SK-N-SH (cell line): Measurements from ENCODE around the gene CPT1B. TPM values are rescaled to one million over a fixed set of nuclear protein-coding genes. Genes with fewer than 3 reads are reported as not detected.

ENCODE experiments used
- CTCF ChIA-PET: fragments of 300-600, 350-600 bp; formaldehyde crosslinking; extraction: SDS; loops from one replicate; lab custom pipeline; 2021; lab: Yijun Ruan, JAX
- POLR2A ChIA-PET: fragments of 350-600 bp; sonication (Branson Sonifier 250); formaldehyde crosslinking; extraction: SDS; loops from one replicate; lab custom pipeline; 2020; ENCODE audit warnings: antibody characterized with exemption, inconsistent platforms; lab: Yijun Ruan, JAX
- DNase-seq: peaks from one replicate; pipeline ENCODE4 v3.0.0; 2012
- H2AFZ ChIP-seq: fragments of 200-600 bp; sonication (generic); 2 replicates; pipeline ENCODE4 v1.8.1; 2016; ENCODE audit warnings: antibody characterized with exemption, mild to moderate bottlenecking, low read depth
- H3F3A ChIP-seq: fragments of 200-600 bp; sonication (generic); replicated peaks from 2 replicates; pipeline ENCODE3; 2016; ENCODE audit warnings: antibody characterized with exemption, mild to moderate bottlenecking; ENCODE audit not compliant: insufficient read depth
- H3K27ac ChIP-seq, 2 experiments: fragments of 200-500 bp in 1 of 2; fragments of 200-600 bp in 1 of 2; sonication (Bioruptor generic) in 1 of 2; sonication (generic), shearing (Covaris generic) in 1 of 2; 2 replicates each; pipeline versions ENCODE4 v1.5.1 to v1.6.1; 2014 to 2016; ENCODE audit warnings: low read depth in 2 of 2, inconsistent platforms in 1 of 2, low read length in 1 of 2, mild to moderate bottlenecking in 1 of 2, mixed read lengths in 1 of 2
- H3K27me3 ChIP-seq: fragments of 200-600 bp; sonication (generic), shearing (Covaris generic); 2 replicates; pipeline ENCODE4 v1.6.1; 2016; ENCODE audit warnings: mixed run types; ENCODE audit not compliant: insufficient read depth
- H3K36me3 ChIP-seq, 2 experiments: fragments of 200-500 bp in 1 of 2; fragments of 200-600 bp in 1 of 2; sonication (Bioruptor generic) in 1 of 2; sonication (generic) in 1 of 2; replicated peaks in 1 of 2; 2 replicates each; pipeline versions ENCODE3 to v1.5.1; 2014 to 2016; ENCODE audit warnings: low read length in 1 of 2, mild to moderate bottlenecking in 1 of 2; ENCODE audit not compliant: insufficient read depth in 2 of 2, control insufficient read depth in 1 of 2
- H3K4me1 ChIP-seq, 2 experiments: fragments of 200-500 bp in 1 of 2; fragments of 200-600 bp in 1 of 2; sonication (Bioruptor generic) in 1 of 2; sonication (generic), shearing (Covaris generic) in 1 of 2; 2 replicates each; pipeline versions ENCODE4 v1.5.1 to v1.6.1; 2014 to 2016; ENCODE audit warnings: low read depth in 1 of 2, low read length in 1 of 2, mixed run types in 1 of 2; ENCODE audit not compliant: insufficient read depth in 2 of 2, control insufficient read depth in 1 of 2
- H3K4me2 ChIP-seq: fragments of 200-600 bp; sonication (generic), shearing (Covaris generic); 2 replicates; pipeline ENCODE4 v1.6.1; 2017; ENCODE audit warnings: mixed run types
- H3K4me3 ChIP-seq, 2 experiments: fragments of 200-500 bp in 1 of 2; fragments of 200-600 bp in 1 of 2; sonication (Bioruptor generic) in 1 of 2; sonication (generic), shearing (Covaris generic) in 1 of 2; 2 replicates each; pipeline versions ENCODE4 v1.5.1 to v1.8.1; 2014 to 2016; ENCODE audit warnings: low read depth in 2 of 2, inconsistent platforms in 1 of 2, low read length in 1 of 2, mild to moderate bottlenecking in 1 of 2, mixed read lengths in 1 of 2, moderate library complexity in 1 of 2
- H3K79me2 ChIP-seq: fragments of 200-600 bp; sonication (generic); 2 replicates; pipeline ENCODE4 v1.8.1; 2017; ENCODE audit warnings: mild to moderate bottlenecking; ENCODE audit not compliant: insufficient read depth
- H3K9ac ChIP-seq: fragments of 200-600 bp; sonication (generic); 2 replicates; pipeline ENCODE4 v1.6.1; 2017; ENCODE audit warnings: mixed run types
- H3K9me2 ChIP-seq: fragments of 200-600 bp; sonication (generic); 2 replicates; pipeline ENCODE4 v1.6.1; 2017; ENCODE audit warnings: mixed run types
- H3K9me3 ChIP-seq: fragments of 200-600 bp; sonication (generic); 2 replicates; pipeline ENCODE4 v1.6.1; 2017; ENCODE audit warnings: mixed run types, mild to moderate bottlenecking, moderate library complexity
- H4K20me1 ChIP-seq: fragments of 200-600 bp; sonication (generic); 2 replicates; pipeline ENCODE4 v1.6.1; 2017; ENCODE audit warnings: mild to moderate bottlenecking, mixed run types; ENCODE audit not compliant: insufficient read depth
- CHD2 ChIP-seq: fragments of 150-350 bp; IDR thresholded peaks from 2 replicates; pipeline ENCODE4 v1.6.1; 2018; ENCODE audit warnings: low read length; ENCODE audit not compliant: partially characterized antibody
- ELF1 ChIP-seq: IDR thresholded peaks from 2 replicates; pipeline ENCODE4 v1.4.0; 2012
- EP300 ChIP-seq, 2 experiments: IDR thresholded peaks; 2 replicates each; pipeline versions ENCODE4 v1.4.0 to v1.6.1; 2012; ENCODE audit warnings: borderline replicate concordance in 1 of 2, low read depth in 1 of 2, low read length in 1 of 2
- FOSL2 ChIP-seq: IDR thresholded peaks from 2 replicates; pipeline ENCODE4 v1.4.0; 2012; ENCODE audit warnings: low read depth, mild to moderate bottlenecking, moderate library complexity, borderline replicate concordance
- NRF1 ChIP-seq: IDR thresholded peaks from 2 replicates; pipeline ENCODE4 v1.6.1; 2012; ENCODE audit warnings: low read depth, mild to moderate bottlenecking, low read length
- RAD21 ChIP-seq: IDR thresholded peaks from 2 replicates; pipeline ENCODE4 v1.6.1; 2012; ENCODE audit warnings: mild to moderate bottlenecking, low read length
- RCOR1 ChIP-seq: fragments of 150-350 bp; IDR thresholded peaks from 2 replicates; pipeline ENCODE4 v1.6.1; 2017; ENCODE audit warnings: antibody characterized with exemption, low read length
- RFX5 ChIP-seq: IDR thresholded peaks from 2 replicates; pipeline ENCODE4 v1.6.1; 2012; ENCODE audit warnings: mild to moderate bottlenecking, improper control_type of control experiment, low read length
- RXRA ChIP-seq: IDR thresholded peaks from 2 replicates; pipeline ENCODE4 v1.4.0; 2012; ENCODE audit warnings: low read depth, mild to moderate bottlenecking, borderline replicate concordance
- TEAD4 ChIP-seq: IDR thresholded peaks from 2 replicates; pipeline ENCODE4 v1.4.0; 2012; ENCODE audit warnings: mild to moderate bottlenecking, borderline replicate concordance; ENCODE audit not compliant: insufficient read depth
- WGBS: methylation state at CpG from one replicate; pipeline ENCODE4 v1.1.6; 2017; ENCODE audit warnings: low lambda C conversion rate; 5-methylcytosine and 5-hydroxymethylcytosine counted together
- polyA plus RNA-seq, 3 experiments: library from polyadenylated mRNA; depleted of rRNA; stranded (reverse); fragments of >200 nt; gene quantifications; 2 replicates each; pipeline ENCODE4 v1.2.3, GENCODE V29; 2012
- TF ChIP-seq, protein P1 (sequence below): IDR thresholded peaks from 2 replicates; pipeline ENCODE4 v1.4.0; 2012; ENCODE audit warnings: low read depth
- TF ChIP-seq, protein P2 (sequence below): IDR thresholded peaks from 2 replicates; pipeline ENCODE4; 2012
- TF ChIP-seq, protein P3 (sequence below): fragments of 150-350 bp; IDR thresholded peaks from 2 replicates; pipeline ENCODE4 v1.6.1; 2017; ENCODE audit warnings: antibody characterized with exemption, low read length, low read depth, borderline replicate concordance
- TF ChIP-seq, protein P4 (sequence below): IDR thresholded peaks from 2 replicates; pipeline ENCODE4 v1.6.1; 2012; ENCODE audit warnings: mild to moderate bottlenecking, low read depth, low read length, moderate library complexity

The CPT1B gene
- polyA plus RNA-seq, 1 of the 3 experiments (the other 2 are of a cell fraction) = 33.2 TPM

DNA sequence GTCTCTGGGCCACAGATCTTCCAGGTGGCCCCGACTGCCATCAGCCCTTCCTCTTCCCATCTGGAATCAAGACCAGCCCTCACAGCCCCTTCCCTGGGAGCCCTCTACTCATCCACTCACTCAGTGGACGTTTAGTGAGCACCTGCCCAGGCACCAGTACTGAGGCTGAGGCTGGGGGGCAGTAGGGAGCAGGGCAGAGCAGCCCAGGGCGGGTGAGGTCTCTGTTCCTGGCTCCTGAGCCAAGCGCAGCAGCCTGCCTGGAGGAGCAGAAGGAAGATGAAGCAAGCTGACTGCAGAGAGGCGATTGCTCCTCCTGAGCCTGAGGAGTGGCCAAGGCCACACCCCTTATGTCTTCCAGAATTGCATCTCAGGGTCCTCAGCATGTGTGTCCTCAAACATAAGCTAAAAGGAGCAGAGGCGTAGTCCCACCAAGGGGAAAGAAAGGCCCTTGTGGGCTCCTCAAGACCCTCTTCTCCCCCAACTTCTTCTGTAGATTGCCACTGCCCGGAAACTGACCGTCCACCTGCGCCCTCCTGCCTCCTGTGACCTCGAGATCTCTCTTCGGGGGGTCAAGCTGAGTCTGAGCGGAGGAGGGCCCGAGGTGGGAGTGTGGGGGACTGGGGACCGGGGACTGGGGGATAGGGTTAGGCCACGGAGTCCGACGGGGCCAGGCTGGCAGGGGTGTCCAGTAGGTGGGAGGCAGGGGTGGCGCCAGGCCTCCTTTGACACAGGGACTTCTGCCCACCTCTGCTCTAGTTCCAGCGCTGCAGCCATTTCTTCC, 28.1 kb upstream of the CPT1B start:
- Histone ChIP-seq H4K20me1 (no peaks in the 10 kb centered on the region), H2AFZ (no peak overlapping the region), H3K9me3 (no peaks in the 10 kb centered on the region), H3F3A (no peaks in the 10 kb centered on the region), H3K4me3 (no peak overlapping the region), H3K27me3 (no peaks in the 10 kb centered on the region), H3K4me1 (peaks cover 0 to 7% of the 10 kb centered on the region in 2 experiments; a peak in 1 of 4 replicates), H3K4me2 (no peak overlapping the region), H3K36me3 (no peaks in the 10 kb centered on the region), H3K9ac (no peak overlapping the region), H3K9me2 (no peaks in the 10 kb centered on the region), H3K79me2 (no peaks in the 10 kb centered on the region), H3K27ac (no peak overlapping the region)
- POLR2A ChIA-PET = interaction anchor here (1.2 kb wide), 1 partner anchor 28 kb away, joined by 3 read pairs; no protein-coding TSS in a partner anchor
- CTCF ChIA-PET = interaction anchor here (1.9 kb wide), 1 partner anchor 14 kb away, joined by 12 read pairs; no protein-coding TSS in a partner anchor
- DNase-seq = no peak
- TF ChIP-seq RCOR1 (no peak), RFX5 (no peak), NRF1 (no peak), TEAD4 (no peak), RAD21 (no peak), EP300 (IDR thresholded peaks at IDR 0.05; ENCODE audit: borderline replicate concordance in 1 of 2, low read depth in 1 of 2, low read length in 1 of 2) (no peak), ELF1 (no peak), FOSL2 (no peak), RXRA (no peak), CHD2 (no peak)
- TF ChIP-seq, protein P1, sequence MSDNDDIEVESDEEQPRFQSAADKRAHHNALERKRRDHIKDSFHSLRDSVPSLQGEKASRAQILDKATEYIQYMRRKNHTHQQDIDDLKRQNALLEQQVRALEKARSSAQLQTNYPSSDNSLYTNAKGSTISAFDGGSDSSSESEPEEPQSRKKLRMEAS = no peak
- TF ChIP-seq, protein P2, sequence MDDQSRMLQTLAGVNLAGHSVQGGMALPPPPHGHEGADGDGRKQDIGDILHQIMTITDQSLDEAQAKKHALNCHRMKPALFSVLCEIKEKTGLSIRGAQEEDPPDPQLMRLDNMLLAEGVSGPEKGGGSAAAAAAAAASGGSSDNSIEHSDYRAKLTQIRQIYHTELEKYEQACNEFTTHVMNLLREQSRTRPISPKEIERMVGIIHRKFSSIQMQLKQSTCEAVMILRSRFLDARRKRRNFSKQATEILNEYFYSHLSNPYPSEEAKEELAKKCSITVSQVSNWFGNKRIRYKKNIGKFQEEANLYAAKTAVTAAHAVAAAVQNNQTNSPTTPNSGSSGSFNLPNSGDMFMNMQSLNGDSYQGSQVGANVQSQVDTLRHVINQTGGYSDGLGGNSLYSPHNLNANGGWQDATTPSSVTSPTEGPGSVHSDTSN = no peak
- TF ChIP-seq, protein P3, sequence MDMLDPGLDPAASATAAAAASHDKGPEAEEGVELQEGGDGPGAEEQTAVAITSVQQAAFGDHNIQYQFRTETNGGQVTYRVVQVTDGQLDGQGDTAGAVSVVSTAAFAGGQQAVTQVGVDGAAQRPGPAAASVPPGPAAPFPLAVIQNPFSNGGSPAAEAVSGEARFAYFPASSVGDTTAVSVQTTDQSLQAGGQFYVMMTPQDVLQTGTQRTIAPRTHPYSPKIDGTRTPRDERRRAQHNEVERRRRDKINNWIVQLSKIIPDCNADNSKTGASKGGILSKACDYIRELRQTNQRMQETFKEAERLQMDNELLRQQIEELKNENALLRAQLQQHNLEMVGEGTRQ = no peak
- TF ChIP-seq, protein P4, sequence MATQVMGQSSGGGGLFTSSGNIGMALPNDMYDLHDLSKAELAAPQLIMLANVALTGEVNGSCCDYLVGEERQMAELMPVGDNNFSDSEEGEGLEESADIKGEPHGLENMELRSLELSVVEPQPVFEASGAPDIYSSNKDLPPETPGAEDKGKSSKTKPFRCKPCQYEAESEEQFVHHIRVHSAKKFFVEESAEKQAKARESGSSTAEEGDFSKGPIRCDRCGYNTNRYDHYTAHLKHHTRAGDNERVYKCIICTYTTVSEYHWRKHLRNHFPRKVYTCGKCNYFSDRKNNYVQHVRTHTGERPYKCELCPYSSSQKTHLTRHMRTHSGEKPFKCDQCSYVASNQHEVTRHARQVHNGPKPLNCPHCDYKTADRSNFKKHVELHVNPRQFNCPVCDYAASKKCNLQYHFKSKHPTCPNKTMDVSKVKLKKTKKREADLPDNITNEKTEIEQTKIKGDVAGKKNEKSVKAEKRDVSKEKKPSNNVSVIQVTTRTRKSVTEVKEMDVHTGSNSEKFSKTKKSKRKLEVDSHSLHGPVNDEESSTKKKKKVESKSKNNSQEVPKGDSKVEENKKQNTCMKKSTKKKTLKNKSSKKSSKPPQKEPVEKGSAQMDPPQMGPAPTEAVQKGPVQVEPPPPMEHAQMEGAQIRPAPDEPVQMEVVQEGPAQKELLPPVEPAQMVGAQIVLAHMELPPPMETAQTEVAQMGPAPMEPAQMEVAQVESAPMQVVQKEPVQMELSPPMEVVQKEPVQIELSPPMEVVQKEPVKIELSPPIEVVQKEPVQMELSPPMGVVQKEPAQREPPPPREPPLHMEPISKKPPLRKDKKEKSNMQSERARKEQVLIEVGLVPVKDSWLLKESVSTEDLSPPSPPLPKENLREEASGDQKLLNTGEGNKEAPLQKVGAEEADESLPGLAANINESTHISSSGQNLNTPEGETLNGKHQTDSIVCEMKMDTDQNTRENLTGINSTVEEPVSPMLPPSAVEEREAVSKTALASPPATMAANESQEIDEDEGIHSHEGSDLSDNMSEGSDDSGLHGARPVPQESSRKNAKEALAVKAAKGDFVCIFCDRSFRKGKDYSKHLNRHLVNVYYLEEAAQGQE = no peak
- WGBS = 75% methylated on average over 18 of the region's 19 CpGs
